HG02571 (cell line): Measurements from ENCODE around the gene FAM110D.

Experiments used
- ATAC-seq: cut with Tn5 transposase; IDR thresholded peaks from one replicate; pipeline ENCODE4 v1.9.1; 2021; ENCODE audit warnings: mild to moderate bottlenecking, moderate library complexity; ENCODE audit not compliant: unreplicated experiment

Gene FAM110D

DNA sequence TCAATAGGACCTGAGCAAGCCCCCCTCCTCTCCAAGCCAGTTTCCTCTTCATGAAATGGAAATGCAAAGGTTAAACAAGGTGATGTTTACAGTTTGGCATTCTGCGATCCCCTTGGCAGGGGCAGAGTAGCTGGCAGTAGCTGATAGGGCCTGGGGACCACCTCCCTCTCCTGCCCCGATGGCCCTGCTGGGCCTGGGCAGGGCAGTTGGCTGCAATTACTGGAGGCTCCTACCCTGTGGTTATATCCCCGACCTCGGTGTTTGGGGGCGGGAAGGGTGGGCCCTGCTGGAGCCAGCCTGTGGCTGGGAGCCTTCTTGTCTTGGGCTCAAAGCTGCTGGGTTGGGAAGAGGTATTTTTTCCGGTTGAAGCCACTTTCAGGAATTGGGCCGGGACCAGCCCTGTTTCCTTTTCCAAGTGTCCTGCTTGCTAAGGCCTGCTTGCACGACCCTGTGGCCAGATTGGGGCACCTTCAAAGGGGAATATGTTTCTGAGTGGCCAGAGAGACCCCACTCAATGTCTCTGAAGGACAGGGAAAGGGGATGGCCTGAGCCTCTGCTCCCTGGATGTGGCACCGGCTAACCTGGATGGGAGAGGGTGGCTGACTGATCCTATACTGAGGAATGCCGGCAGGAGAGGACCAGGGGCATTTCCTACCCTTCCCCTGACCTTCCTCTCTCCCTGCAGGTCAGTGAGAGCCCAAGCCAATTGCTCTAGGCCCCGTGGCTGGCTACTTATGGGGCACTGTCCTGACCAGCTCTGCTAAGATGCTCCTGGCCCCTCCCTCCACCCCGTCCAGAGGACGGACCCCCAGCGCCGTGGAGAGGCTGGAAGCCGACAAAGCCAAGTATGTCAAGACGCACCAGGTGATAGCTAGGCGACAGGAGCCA is 1.9 kb downstream of the FAM110D start:
- no peak for ATAC-seq

DNA sequence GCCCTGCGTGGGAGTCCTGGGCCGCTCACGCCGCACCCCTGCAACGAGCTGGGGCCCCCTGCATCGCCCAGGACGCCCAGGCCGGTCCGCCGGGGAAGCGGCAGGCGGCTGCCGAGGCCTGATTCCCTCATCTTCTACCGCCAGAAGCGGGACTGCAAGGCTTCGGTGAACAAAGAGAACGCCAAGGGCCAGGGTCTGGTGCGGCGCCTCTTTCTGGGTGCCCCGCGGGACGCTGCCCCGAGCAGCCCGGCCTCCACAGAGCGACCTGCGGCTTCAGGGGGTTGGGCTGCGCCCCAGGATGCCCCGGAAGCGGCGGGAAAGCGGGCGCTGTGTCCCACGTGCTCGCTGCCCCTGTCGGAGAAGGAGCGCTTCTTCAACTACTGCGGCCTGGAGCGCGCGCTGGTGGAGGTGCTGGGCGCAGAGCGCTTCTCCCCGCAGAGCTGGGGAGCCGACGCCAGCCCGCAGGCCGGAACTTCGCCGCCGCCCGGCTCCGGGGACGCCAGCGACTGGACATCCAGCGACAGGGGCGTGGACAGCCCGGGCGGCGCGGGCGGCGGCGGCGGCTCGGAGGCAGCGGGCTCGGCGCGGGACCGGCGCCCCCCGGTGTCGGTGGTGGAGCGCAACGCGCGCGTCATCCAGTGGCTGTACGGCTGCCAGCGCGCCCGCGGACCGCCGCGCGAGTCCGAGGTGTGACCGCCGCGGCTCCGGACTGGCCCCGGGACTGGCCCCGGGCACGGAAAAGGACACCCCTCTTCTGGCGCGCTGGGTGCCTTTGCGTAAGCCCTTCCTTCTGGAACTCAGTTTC is 2.7 kb downstream of the FAM110D start:
- no peak for ATAC-seq

DNA sequence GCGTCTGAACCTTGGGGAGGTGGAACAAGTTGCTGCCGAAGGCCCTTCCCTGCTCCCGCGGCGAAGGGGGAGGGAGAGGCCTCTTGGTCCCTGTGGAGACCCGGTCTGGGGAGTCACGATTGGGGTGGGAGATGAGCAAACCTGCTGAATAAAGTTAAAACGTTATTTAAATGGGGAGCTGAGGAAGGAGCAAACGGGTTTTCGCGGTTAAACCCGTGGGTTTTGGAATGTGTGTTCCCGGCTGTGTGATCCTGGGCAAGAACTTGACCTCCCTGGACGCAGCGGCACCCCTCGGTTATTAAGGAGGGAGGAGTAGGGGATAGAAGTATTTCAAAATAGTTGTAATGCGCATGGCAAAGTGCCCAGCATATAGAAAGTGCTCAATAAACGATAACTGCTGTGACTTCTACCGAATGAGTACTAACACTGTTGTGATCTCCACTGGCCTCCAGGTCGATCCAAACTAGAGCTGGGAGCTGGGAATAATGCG is 3.4 kb downstream of the FAM110D start:
- ATAC-seq, result no peak

DNA sequence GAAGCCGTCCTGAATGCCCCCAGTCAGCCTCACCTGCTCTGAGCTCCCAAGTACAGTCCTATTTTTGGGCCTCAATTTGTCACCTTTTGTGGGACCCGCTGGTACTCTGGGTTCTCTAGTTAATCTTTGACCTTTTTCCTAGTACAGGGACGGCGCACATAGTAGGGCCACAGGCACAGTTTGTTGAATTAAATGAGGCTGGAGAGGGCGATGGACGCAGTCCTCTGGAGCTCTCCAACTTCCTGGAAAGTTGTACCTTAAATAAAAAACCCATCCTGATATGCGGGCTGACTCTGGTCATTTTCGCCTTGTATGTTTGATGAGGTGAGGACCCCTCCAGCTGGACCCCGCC is 4.8 kb downstream of the FAM110D start:
- no peak for ATAC-seq

DNA sequence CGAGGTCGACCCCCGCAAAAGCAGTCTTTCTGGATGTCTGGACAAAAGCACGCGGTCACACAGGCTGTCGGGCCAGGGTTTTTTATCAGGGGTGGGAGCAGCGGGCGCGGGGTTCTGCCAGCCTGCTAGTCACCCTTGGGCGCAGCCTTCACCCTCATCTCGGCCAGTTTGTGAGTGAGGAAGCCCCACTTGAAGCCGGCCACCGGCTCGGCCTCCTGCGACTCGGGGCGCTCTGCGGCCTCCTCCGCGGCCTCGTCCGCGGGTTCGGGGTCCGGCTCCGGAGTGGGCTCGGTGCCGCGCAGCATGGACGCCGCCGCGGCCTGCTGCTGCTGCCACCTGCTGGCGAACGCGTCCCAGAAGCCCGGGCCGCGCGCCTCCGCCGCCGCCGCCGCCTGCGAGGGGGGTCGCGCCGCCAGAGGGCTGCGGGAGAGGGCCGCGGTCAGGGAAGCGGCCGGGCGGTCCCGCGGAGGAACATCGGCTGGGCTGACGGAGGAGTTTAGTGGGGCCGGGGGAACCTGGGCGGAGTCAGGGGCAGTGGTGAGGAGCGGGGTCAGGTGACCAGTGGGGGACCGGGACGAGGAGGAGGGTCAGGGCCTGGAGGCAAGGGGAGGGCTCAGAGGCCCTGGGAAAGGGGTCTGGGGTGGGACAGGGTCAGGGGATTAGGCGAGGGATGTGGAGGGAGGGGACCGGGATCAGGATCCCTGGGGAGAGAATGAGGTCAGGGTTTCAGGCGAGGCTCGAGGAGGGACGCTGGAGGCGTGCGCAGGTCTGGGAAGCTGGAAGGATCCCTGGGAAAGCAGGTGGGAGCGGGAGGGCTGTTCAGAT is 5.4 kb downstream of the FAM110D start:
- ATAC-seq, result no peak

DNA sequence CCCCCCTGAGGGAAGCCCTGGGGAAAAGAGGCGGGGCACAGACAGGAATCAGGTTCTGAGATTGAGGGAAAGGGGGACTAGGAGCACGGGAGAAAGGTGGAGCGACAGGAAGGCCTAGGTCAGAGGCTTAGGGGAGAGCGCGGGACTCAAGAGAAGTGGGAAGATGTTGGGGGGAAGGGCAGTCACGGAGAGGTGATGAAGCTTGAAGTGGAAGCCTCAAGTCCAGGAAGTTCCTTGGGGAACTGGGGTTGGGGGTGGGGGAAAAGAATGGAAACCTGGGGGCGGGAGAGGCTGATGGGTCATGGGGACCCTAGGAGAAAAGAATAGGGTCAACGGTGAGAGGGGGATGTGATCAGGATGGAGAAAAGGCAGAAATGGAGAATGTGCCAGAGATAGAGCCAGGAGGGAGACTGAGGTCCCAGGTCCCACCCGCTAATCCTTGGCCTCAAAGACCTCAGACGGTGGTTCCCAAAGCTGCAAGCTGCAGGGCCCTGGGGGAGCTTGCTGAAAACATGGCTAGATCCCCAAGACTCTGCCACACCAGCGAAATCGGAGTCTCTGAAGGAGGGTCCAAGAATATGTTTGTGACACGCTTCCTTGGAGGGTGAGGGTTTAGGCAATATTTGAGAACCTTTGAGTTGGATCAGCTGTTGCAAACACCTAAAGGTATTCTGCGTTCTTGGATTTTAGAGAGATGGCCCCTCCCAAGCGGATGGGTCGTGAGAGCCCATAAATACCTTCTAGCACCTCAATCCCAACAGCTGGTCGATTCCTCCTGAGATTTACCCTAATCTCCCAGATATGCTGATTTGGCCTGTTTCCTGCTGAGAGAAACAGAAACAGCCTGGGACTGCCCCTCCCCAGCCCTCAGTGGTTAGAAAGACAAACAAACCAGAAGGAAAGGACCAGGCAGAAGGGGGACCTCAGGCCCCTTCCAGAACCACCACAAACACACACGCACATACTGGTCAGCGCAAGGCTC is 6.3 kb downstream of the FAM110D start:
- ATAC-seq, result no peak

DNA sequence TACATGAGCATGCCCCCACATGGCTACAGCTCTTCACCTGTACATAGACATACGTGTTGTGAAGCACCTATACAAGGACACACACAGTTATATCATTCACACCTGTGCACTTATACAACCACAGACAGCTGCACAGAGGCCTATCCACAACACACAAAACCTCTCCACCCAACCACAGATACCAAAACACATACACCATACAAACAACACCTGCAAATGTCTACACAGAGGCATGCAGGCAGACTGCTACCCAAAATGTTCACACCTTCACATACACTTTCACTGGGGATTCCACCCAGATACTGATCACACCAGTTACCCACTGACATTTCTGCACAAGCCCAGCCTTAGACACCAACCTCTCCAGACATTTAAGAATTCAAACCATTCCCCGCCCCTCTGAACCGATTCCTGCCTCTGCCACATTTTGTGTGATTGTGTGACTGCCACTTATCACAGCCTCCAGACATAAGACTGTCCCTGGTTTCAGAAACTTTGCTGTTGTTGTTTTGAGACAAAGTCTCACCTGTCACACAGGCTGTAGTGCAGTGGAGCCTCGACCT is 7.9 kb downstream of the FAM110D start:
- no peak for ATAC-seq

DNA sequence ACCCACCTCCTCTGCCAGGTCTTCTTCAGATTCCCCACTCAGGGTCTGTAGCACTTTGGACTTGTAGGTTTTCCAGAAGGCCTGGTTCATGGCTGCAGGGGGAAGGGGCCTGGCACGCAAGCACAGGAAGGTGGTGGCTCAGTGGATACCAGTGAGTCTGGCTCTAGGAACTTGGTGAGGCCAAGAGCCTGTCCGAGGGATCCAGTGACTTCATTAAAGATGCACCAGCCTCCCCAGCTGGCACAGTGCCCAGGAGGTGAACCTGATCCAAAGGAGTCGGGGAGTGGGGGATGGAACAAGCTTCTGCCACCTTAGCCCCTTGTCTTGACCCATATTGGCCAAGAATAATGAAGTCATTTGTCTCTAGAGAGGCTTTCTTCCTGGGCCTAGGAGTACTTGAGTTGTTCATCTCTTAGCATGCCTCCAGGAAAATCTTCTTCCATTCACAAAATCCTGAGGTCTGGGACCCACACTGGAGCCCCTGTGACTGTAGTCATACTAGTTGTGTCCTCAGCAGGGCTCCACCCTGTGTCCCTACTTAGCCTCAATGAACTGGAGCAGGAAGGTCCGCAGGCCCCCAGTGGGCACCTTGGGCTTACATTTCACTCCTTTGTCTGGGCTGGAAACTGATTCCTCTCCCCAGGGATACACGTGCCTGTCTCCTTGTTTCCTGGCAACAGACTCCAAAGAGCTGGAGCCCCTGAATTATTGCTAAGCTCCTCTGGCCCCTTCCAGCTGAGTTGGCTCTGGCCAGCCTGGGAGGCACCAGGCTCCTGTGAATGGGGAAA is 9.7 kb downstream of the FAM110D start, which contains the start of gene C1orf232:
C1orf232 (minus strand) TSS at position 554 of the 788 bp plus-strand sequence; CDS start at position 90, 464 bp downstream.
- no peak for ATAC-seq

DNA sequence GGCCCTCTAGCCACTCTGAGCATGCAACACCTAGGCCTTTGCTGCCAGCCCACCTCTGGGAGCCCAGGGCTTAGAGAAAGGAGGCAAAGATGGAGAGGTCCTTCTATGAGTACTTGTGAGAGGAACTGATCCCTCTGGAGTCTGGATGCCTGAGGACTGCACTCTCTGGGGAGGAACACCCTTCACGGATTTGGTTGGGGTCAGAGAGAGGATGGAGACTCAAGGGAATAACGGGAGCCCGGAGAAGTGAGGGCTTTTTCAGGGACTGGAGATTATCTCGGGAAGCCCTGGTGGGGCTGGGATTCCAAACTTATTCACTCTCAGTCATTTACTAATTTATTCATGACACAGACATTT is 10.3 kb downstream of the FAM110D start:
- ATAC-seq, result no peak

DNA sequence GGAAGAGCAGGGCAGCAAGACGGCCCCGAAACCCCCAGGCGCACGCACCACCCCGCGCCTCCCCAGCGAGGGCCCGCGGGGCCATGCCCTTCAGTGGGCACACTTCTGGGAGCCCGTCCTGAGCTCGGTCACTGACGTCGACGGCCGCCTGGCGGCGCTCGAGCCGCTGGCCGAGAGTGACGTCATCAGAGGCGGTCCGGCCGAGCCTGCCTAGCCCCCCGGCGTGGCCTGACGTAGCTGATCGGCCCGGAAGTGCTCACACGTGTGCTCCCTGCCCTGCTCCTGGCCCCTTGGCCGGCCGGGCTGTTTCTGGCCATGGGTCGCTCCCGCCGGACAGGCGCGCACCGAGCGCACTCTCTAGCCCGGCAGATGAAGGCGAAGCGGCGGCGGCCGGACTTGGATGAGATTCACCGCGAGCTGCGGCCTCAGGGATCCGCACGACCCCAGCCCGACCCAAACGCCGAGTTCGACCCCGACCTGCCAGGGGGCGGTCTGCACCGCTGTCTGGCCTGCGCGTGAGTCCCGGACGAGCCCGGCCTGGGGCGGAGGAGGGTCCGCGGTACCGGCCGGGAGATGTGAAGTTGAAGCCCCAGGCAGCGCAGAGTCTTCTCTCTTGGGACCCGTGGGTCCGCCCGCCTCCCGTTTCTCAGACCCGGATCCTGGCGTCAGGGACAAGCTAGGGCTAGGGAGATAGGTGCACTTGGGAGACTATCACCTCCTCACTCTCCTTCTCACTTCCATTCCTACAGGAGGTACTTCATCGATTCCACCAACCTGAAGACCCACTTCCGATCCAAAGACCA is 11.0 kb downstream of the FAM110D start, which contains the start of gene ZNF593:
ZNF593 (plus strand) TSS at position 240 of the 803 bp plus-strand sequence; CDS start at position 316, 76 bp downstream.
- peak; percentile 85 for ATAC-seq

DNA sequence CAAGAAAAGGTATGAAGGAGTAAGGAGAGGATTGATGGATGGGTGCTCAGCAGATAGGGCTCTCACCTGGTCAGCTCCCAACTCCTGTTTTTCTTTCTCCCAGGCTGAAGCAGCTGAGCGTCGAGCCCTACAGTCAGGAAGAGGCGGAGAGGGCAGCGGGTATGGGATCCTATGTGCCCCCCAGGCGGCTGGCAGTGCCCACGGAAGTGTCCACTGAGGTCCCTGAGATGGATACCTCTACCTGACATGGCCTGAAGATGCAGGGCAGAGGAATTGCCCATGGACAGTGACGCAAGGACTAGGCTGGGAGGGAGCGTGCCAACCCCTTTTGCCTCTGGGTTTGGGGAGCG is 11.6 kb downstream of the FAM110D start:
- no peak for ATAC-seq

DNA sequence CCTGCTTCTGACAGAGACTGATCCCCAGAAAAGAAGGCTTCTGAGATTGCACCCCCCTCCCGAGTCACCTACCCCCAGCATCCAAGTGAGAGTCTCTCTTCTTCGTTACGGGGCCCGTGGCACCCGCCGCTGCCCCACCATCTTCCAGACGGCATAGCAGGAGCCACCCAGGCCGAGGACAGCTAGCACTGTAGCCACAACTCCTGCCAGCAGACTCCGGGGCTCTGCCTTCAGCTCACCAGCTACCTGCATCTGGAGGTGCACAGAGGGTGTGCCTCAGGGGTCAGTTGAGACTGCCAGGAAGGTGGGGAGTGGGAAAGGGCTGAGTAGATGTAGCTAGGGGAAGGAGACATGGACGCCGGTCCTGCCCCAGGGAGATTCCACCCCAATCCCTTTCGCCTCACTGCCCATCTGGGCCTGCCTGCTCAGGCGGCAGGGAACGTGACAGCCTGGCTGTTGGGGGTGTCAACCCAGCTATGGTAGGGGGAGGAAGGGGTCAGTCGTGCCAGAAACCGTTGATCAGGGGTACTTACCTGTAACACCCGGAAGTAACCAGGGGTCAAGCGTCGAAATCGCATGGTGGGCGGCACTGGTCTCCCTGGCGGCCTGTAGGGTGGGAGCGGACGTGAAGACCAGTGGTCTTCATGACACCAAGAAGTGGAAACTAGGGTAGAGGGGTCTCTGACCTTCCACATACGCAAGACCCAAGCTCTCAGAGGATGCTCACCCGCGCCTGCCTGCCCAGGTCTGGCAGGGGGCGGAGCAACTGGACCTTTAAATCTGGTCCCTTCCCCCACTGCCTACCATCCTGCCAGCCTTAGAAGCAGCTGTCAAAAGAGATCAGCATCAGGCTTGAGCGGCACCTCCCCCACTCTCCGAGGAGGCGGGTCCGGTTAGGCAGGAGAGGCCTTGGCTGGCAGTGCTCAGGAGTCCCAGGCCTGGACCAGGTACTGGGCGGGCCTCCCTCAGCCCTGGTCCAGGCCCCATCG is 12.5 kb downstream of the FAM110D start, which contains the start of gene ZNF593OS:
ZNF593OS (minus strand) TSS at position 749 of the 989 bp plus-strand sequence; CDS start at position 578, 171 bp downstream.
- ATAC-seq, result no peak

DNA sequence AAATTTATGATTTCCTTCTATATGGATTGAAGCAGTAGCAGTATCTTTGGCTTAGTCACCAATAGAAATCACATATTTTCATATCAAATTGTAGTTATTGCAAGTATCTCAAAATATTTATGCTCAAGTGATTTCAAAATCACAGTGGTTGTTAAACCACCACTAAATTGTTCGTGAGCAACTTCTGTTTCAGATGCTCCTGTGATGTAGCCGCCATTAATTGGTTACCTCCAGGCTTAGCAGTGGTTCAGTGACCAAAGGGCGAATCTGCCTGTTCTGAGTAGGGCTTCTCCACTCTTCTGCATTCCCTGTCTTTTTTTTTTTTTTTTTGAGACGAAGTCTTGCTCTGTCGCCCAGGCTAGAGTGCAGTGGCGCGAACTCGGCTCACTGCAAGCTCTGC is 16.5 kb downstream of the FAM110D start:
- no peak for ATAC-seq

DNA sequence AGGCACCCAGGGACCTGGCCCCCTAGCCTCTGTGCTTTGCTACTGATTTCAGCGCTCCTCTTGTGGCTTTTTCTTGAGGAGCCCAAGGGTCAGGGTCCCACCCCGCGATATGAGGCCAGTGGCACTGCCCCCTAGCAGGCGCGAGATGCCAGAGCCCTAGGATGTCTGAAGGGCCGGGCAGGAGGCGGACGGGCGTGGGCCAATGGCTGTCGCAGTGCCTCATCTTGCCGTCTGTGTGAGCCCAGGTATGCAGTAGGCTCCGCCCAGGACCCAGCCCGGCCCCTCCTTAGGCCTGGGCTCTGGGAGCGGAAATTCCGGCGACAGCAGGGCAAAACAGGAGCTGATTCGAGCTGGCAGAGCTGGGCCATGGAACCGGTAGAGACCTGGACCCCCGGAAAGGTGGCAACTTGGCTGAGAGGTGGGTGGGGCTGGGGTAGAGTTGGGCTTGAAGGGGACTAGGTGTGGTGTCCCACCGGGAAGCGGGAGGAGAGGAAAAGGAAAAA is 18.4 kb downstream of the FAM110D start, which contains the start of gene CNKSR1:
CNKSR1 (plus strand) TSS at position 310 of the 503 bp plus-strand sequence; CDS start at position 367, 57 bp downstream.
- ATAC-seq, result no peak

DNA sequence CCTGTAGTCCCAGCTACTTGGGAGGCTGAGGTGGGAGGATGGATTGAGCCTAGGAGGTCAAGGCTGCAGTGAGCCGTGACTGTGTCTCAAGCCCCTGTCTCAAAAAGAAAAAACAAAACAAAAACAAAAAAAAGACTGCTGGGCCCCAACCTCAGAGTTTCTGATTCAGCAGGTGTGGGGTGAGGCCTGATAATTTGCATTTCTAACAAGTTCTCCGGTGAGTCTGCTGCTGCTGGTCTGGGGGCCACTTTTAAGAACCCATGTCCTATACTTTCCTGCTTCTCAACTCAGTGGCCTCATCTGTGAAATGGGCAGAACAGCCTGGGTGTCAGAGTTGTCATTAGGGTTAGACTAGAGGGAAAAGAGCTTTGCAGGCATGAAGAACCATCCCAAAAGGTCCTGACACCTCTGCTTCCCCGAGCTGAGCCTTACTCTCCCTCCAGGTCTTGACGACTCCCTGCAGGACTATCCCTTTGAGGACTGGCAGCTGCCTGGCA is 21.2 kb downstream of the FAM110D start:
- no peak for ATAC-seq
